HepG2 (cell line): ENCODE measurements around the gene GGCT. TPM values are rescaled to one million over a fixed set of nuclear protein-coding genes. Genes with fewer than 3 reads are reported as not detected.
A peak's percentile ranks its signal among the peaks of the same experiment; 100 is the strongest.

ENCODE experiments used
- ARNTL ChIP-seq: sonication (generic); formaldehyde crosslinking; IDR thresholded peaks from 2 replicates; pipeline ENCODE4 v1.4.0; 2020; ENCODE audit warnings: mild to moderate bottlenecking, missing genetic modification reagents
- BORCS8-MEF2B ChIP-seq: sonication (generic); formaldehyde crosslinking; IDR thresholded peaks from 2 replicates; pipeline ENCODE4 v1.8.0; 2022; ENCODE audit warnings: mild to moderate bottlenecking, missing genetic modification reagents
- CENPX ChIP-seq: sonication (generic); formaldehyde crosslinking; IDR thresholded peaks from 2 replicates; pipeline ENCODE4 v1.9.0; 2021; ENCODE audit warnings: mild to moderate bottlenecking, missing genetic modification reagents, moderate library complexity
- CHD2 ChIP-seq: IDR thresholded peaks from 2 replicates; pipeline ENCODE4 v1.6.1; 2011; ENCODE audit warnings: low read depth, low read length, improper control_type of control experiment
- MEF2D ChIP-seq: sonication (generic); formaldehyde crosslinking; IDR thresholded peaks from 2 replicates; pipeline ENCODE4 v1.5.1; 2020; ENCODE audit warnings: mild to moderate bottlenecking, missing genetic modification reagents
- NFE2 ChIP-seq: sonication (generic); formaldehyde crosslinking; IDR thresholded peaks from 2 replicates; pipeline ENCODE4 v1.4.0; 2020; ENCODE audit warnings: missing genetic modification reagents
- POLR2G ChIP-seq: fragments of 200-400 bp; formaldehyde crosslinking; IDR thresholded peaks from 2 replicates; pipeline ENCODE4 v1.6.1; 2018; ENCODE audit warnings: mild to moderate bottlenecking, low read depth, low read length, moderate library complexity
- SMARCE1 ChIP-seq: fragments of 450-650 bp; IDR thresholded peaks from 2 replicates; pipeline ENCODE4 v1.6.1; 2017; ENCODE audit warnings: borderline replicate concordance
- YEATS4 ChIP-seq: sonication (generic); formaldehyde crosslinking; IDR thresholded peaks from 2 replicates; pipeline ENCODE4 v1.4.0; 2020; ENCODE audit warnings: missing genetic modification reagents, borderline replicate concordance
- ZNF337 ChIP-seq: sonication (generic); formaldehyde crosslinking; IDR thresholded peaks from 2 replicates; pipeline ENCODE4 v1.5.1; 2020; ENCODE audit warnings: missing genetic modification reagents, low read depth, mild to moderate bottlenecking, borderline replicate concordance
- polyA plus RNA-seq, 8 experiments: library from polyadenylated mRNA; depleted of rRNA in 3 of 8; stranded (reverse) in 7 of 8; unstranded in 1 of 8; fragments of >200 nt; fragmentation: Illumina TruSeq in 4 of 8; extraction: Trizol in 4 of 8; gene quantifications; 2 replicates each; pipeline versions ENCODE4 v1.2.1 to v1.2.3, GENCODE V29; 2011 to 2016; ENCODE audit warnings: low read depth in 4 of 8, missing spikeins in 1 of 8, mixed read lengths in 1 of 8; ENCODE audit not compliant: insufficient read depth in 1 of 8
- total RNA-seq, 5 experiments: library from RNA; depleted of rRNA; stranded (reverse); fragments of >200 nt; fragmentation: Illumina TruSeq; extraction: Trizol; gene quantifications; 2 replicates each; pipeline ENCODE4 v1.2.3, GENCODE V29; 2016; ENCODE audit warnings: low read depth in 1 of 5
- TF ChIP-seq, protein P1 (sequence below), 2 experiments: IDR thresholded peaks; 2 replicates each; pipeline ENCODE4 v1.6.1; 2011 to 2012; ENCODE audit warnings: low read length in 2 of 2, borderline replicate concordance in 1 of 2, low read depth in 1 of 2, mild to moderate bottlenecking in 1 of 2, moderate library complexity in 1 of 2
- TF ChIP-seq, protein P2 (sequence below): sonication (generic); formaldehyde crosslinking; IDR thresholded peaks from 2 replicates; pipeline ENCODE4 v1.5.0; 2020; ENCODE audit warnings: missing genetic modification reagents
- TF ChIP-seq, protein P3 (sequence below): sonication (generic); formaldehyde crosslinking; IDR thresholded peaks from 2 replicates; pipeline ENCODE4 v1.8.1; 2023; ENCODE audit warnings: missing genetic modification reagents, mild to moderate bottlenecking, borderline replicate concordance
- TF ChIP-seq, protein P4 (sequence below): sonication (generic); formaldehyde crosslinking; IDR thresholded peaks from 2 replicates; pipeline ENCODE4 v1.4.0; 2020; ENCODE audit warnings: missing genetic modification reagents, borderline replicate concordance
- TF ChIP-seq, protein P5 (sequence below): sonication (generic); formaldehyde crosslinking; IDR thresholded peaks from 2 replicates; pipeline ENCODE4 v1.5.0; 2020; ENCODE audit warnings: mild to moderate bottlenecking, missing genetic modification reagents

The GGCT gene
- total and polyA plus RNA-seq, 2 of the 13 experiments (the other 11 are each of a cell fraction or from before 2014, with no cell fraction given) = 19.5 to 78.3 TPM

DNA sequence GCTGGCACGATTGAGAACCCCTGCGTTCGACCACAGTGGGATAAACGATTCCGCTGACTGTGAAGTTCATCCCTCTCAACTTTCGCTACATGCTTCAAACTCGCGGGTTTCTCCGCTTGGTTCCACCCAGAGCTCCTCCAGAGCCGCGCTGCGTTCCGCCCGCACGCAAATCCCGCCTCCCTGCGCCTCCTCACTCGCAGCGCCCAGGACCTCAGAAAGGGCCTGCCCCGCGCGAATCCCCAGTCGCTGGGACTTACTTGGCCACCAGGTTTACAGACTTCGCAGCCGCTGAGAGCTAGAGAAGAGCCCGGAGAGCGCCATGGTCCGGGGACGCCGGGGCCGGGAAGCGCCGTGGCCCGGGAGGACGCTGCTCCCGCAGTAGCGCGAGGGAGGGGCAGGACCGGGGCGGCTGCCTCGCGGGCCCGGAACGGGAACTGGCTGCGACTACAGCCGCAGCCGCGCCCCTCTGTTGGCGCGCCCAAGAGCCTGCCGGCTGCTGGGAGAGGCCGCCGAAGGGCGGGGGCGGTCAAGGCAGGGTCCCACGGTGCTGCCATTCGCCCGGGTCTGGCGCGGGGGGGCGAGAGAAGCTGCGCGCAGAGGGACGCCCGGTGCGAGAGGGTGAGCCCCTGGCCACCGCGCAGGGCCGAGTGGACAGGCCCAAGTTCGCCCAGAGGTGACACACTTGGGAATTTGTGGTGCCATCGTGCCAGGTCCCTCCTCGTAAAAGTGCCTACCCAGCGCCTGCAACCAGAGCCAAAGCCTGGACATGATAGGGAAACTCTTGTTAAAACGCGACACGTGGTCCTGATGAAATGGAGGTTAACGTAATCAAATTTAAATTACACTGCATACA is 26.1 kb downstream of the GGCT start, which contains the start of gene NOD1 (continued):
- TF ChIP-seq, protein P1, sequence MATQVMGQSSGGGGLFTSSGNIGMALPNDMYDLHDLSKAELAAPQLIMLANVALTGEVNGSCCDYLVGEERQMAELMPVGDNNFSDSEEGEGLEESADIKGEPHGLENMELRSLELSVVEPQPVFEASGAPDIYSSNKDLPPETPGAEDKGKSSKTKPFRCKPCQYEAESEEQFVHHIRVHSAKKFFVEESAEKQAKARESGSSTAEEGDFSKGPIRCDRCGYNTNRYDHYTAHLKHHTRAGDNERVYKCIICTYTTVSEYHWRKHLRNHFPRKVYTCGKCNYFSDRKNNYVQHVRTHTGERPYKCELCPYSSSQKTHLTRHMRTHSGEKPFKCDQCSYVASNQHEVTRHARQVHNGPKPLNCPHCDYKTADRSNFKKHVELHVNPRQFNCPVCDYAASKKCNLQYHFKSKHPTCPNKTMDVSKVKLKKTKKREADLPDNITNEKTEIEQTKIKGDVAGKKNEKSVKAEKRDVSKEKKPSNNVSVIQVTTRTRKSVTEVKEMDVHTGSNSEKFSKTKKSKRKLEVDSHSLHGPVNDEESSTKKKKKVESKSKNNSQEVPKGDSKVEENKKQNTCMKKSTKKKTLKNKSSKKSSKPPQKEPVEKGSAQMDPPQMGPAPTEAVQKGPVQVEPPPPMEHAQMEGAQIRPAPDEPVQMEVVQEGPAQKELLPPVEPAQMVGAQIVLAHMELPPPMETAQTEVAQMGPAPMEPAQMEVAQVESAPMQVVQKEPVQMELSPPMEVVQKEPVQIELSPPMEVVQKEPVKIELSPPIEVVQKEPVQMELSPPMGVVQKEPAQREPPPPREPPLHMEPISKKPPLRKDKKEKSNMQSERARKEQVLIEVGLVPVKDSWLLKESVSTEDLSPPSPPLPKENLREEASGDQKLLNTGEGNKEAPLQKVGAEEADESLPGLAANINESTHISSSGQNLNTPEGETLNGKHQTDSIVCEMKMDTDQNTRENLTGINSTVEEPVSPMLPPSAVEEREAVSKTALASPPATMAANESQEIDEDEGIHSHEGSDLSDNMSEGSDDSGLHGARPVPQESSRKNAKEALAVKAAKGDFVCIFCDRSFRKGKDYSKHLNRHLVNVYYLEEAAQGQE (IDR thresholded peaks at IDR 0.05; ENCODE audit: borderline replicate concordance in 1 of 2, low read depth in 1 of 2, low read length in 2 of 2) = no peak
- TF ChIP-seq, protein P2, sequence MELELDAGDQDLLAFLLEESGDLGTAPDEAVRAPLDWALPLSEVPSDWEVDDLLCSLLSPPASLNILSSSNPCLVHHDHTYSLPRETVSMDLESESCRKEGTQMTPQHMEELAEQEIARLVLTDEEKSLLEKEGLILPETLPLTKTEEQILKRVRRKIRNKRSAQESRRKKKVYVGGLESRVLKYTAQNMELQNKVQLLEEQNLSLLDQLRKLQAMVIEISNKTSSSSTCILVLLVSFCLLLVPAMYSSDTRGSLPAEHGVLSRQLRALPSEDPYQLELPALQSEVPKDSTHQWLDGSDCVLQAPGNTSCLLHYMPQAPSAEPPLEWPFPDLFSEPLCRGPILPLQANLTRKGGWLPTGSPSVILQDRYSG (CRISPR knock-in tag) = 0 out of 2 replicates have a peak, but pooled peaks have one; percentile 31
- TF ChIP-seq NFE2 (CRISPR knock-in tag) = no peak
- peak; percentile 78 for TF ChIP-seq POLR2G
- peak; percentile 72 for TF ChIP-seq CHD2
- TF ChIP-seq ARNTL (CRISPR knock-in tag) = no peak
- peak; percentile 63; the same call in 1 of the 2 replicates for TF ChIP-seq BORCS8-MEF2B (CRISPR knock-in tag)
- no peak for TF ChIP-seq MEF2D (CRISPR knock-in tag)
- TF ChIP-seq, protein P3, sequence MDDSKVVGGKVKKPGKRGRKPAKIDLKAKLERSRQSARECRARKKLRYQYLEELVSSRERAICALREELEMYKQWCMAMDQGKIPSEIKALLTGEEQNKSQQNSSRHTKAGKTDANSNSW (CRISPR knock-in tag) = 0 out of 2 replicates have a peak, but pooled peaks have one; percentile 38
- TF ChIP-seq, protein P4, sequence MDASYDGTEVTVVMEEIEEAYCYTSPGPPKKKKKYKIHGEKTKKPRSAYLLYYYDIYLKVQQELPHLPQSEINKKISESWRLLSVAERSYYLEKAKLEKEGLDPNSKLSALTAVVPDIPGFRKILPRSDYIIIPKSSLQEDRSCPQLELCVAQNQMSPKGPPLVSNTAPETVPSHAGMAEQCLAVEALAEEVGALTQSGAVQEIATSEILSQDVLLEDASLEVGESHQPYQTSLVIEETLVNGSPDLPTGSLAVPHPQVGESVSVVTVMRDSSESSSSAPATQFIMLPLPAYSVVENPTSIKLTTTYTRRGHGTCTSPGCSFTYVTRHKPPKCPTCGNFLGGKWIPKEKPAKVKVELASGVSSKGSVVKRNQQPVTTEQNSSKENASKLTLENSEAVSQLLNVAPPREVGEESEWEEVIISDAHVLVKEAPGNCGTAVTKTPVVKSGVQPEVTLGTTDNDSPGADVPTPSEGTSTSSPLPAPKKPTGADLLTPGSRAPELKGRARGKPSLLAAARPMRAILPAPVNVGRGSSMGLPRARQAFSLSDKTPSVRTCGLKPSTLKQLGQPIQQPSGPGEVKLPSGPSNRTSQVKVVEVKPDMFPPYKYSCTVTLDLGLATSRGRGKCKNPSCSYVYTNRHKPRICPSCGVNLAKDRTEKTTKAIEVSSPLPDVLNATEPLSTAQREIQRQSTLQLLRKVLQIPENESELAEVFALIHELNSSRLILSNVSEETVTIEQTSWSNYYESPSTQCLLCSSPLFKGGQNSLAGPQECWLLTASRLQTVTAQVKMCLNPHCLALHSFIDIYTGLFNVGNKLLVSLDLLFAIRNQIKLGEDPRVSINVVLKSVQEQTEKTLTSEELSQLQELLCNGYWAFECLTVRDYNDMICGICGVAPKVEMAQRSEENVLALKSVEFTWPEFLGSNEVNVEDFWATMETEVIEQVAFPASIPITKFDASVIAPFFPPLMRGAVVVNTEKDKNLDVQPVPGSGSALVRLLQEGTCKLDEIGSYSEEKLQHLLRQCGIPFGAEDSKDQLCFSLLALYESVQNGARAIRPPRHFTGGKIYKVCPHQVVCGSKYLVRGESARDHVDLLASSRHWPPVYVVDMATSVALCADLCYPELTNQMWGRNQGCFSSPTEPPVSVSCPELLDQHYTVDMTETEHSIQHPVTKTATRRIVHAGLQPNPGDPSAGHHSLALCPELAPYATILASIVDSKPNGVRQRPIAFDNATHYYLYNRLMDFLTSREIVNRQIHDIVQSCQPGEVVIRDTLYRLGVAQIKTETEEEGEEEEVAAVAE = no peak
- no peak for TF ChIP-seq CENPX (CRISPR knock-in tag)
- 0 out of 2 replicates have a peak, but pooled peaks have one; percentile 73 for TF ChIP-seq ZNF337
- TF ChIP-seq SMARCE1 = no peak
- TF ChIP-seq YEATS4 (CRISPR knock-in tag) = peak; percentile 46; the same call in 1 of the 2 replicates
- TF ChIP-seq, protein P5, sequence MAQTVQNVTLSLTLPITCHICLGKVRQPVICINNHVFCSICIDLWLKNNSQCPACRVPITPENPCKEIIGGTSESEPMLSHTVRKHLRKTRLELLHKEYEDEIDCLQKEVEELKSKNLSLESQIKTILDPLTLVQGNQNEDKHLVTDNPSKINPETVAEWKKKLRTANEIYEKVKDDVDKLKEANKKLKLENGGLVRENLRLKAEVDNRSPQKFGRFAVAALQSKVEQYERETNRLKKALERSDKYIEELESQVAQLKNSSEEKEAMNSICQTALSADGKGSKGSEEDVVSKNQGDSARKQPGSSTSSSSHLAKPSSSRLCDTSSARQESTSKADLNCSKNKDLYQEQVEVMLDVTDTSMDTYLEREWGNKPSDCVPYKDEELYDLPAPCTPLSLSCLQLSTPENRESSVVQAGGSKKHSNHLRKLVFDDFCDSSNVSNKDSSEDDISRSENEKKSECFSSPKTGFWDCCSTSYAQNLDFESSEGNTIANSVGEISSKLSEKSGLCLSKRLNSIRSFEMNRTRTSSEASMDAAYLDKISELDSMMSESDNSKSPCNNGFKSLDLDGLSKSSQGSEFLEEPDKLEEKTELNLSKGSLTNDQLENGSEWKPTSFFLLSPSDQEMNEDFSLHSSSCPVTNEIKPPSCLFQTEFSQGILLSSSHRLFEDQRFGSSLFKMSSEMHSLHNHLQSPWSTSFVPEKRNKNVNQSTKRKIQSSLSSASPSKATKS = no peak
